Sigmoid colon (tissue), 4 donors: ENCODE measurements around the gene STK16.

Experiments
- POLR2AphosphoS5 ChIP-seq, 4 donors: sonication (generic); formaldehyde crosslinking; IDR thresholded peaks; one replicate each; pipeline ENCODE4 v1.6.1; 2017; ENCODE audit warnings: antibody characterized with exemption in 4 of 4
- TF ChIP-seq, protein P1 (sequence below), 4 experiments: fragments of 450-650 bp in 3 of 4; fragments of 200-600 bp in 1 of 4; IDR thresholded peaks; one replicate each; pipeline ENCODE4 v1.5.1; 2016 to 2019; ENCODE audit warnings: antibody characterized with exemption in 4 of 4, mild to moderate bottlenecking in 3 of 4, moderate library complexity in 2 of 4

DNA sequence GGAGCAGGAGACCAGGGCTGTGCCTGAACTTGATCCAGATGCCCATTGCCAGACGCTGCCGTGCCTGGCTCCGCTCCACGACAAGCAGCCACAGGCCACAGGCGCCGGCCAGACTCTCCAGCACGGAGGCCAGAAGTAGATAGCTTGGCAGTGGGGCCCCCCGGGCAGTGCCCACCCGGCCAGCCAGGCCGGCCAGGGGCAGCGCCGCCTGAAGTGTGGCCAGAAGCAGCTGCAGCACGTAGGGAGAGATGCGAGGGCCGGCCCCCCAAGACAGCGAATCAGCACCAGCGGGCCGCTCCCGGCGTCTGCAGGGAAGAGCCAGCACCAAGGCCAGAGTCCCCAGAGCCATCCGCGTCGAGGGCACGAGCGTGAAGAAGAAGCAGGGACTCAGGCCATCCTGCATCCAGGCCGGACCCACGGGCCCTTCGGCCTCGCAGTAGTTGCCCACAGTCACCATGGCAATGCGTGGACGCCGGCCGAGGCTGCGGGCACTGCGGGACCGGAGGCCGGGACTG, 27.0 kb upstream of the STK16 start:
- TF ChIP-seq, protein P1, sequence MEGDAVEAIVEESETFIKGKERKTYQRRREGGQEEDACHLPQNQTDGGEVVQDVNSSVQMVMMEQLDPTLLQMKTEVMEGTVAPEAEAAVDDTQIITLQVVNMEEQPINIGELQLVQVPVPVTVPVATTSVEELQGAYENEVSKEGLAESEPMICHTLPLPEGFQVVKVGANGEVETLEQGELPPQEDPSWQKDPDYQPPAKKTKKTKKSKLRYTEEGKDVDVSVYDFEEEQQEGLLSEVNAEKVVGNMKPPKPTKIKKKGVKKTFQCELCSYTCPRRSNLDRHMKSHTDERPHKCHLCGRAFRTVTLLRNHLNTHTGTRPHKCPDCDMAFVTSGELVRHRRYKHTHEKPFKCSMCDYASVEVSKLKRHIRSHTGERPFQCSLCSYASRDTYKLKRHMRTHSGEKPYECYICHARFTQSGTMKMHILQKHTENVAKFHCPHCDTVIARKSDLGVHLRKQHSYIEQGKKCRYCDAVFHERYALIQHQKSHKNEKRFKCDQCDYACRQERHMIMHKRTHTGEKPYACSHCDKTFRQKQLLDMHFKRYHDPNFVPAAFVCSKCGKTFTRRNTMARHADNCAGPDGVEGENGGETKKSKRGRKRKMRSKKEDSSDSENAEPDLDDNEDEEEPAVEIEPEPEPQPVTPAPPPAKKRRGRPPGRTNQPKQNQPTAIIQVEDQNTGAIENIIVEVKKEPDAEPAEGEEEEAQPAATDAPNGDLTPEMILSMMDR (IDR thresholded peaks at IDR 0.05), result no peak
- peak in 2 of 4 donors; percentile 22 to 56 for TF ChIP-seq POLR2AphosphoS5 (IDR thresholded peaks at IDR 0.05)
